H1 (cell line): ENCODE data around the gene GLS2. TPM values are rescaled to one million over a fixed set of nuclear protein-coding genes. Genes with fewer than 3 reads are reported as not detected.
A peak's percentile ranks its signal among the peaks of the same experiment; 100 is the strongest.

Experiments used
- CTCF ChIA-PET: fragments of 300-600 bp; sonication (Branson Sonifier 250); formaldehyde crosslinking; loops from one replicate; lab custom pipeline; 2021; ENCODE audit not compliant: partially characterized antibody; lab: Charles Lee
- POLR2A ChIA-PET: fragments of 300-600 bp; sonication (Branson Sonifier 250); formaldehyde crosslinking; loops from one replicate; lab custom pipeline; 2021; ENCODE audit warnings: inconsistent platforms; ENCODE audit not compliant: partially characterized antibody; lab: Charles Lee
- DNase-seq, 2 experiments: peaks; one replicate each; pipeline versions ENCODE4 v3.0.0 to v3.0.0-alpha.2; 2010 to 2022; ENCODE audit warnings: low spot score in 2 of 2, low read depth in 1 of 2, mixed read lengths in 1 of 2
- FAIRE-seq: peaks from 2 replicates; lab custom pipeline; 2011; peaks lifted over from hg19 to GRCh38; lab: Jason Lieb, UNC
- H2AFZ ChIP-seq: 2 replicates; pipeline ENCODE4 v1.8.1; 2012; ENCODE audit warnings: low read length, inconsistent platforms
- H2AK5ac ChIP-seq: 2 replicates; pipeline ENCODE4 v1.6.1; 2013; ENCODE audit warnings: low read depth, low read length
- H2BK120ac ChIP-seq: replicated peaks from 2 replicates; pipeline ENCODE3; 2013; ENCODE audit warnings: low read depth, low read length, inconsistent platforms
- H2BK12ac ChIP-seq: 2 replicates; pipeline ENCODE4 v1.6.1; 2013; ENCODE audit warnings: low read depth, low read length
- H2BK15ac ChIP-seq: 2 replicates; pipeline ENCODE4 v1.6.1; 2013; ENCODE audit warnings: low read length
- H2BK20ac ChIP-seq: 2 replicates; pipeline ENCODE4 v1.6.1; 2013; ENCODE audit warnings: low read length
- H2BK5ac ChIP-seq: 2 replicates; pipeline ENCODE4 v1.6.1; 2013; ENCODE audit warnings: low read depth, low read length
- H3K14ac ChIP-seq: 2 replicates; pipeline ENCODE4 v1.6.1; 2013; ENCODE audit warnings: inconsistent platforms; ENCODE audit not compliant: insufficient read length
- H3K18ac ChIP-seq: 2 replicates; pipeline ENCODE4 v1.6.1; 2013; ENCODE audit warnings: low read length; ENCODE audit errors: extremely low read depth
- H3K23ac ChIP-seq: 2 replicates; pipeline ENCODE4 v1.6.1; 2013; ENCODE audit warnings: inconsistent platforms; ENCODE audit not compliant: insufficient read length
- H3K23me2 ChIP-seq: 2 replicates; pipeline ENCODE4 v1.6.1; 2013; ENCODE audit warnings: low read depth, low read length
- H3K27ac ChIP-seq: 2 replicates; pipeline ENCODE4 v1.6.1; 2011; ENCODE audit warnings: low read depth, low read length, inconsistent platforms
- H3K27me3 ChIP-seq, 4 experiments: replicated peaks in 1 of 4; 1 replicate in 1 of 4; 2 replicates in 3 of 4; pipeline versions ENCODE4 v1.6.1 to v1.8.1; 2011 to 2013; ENCODE audit warnings: low read length in 3 of 4, mild to moderate bottlenecking in 3 of 4, inconsistent platforms in 2 of 4, mixed read lengths in 2 of 4, moderate library complexity in 1 of 4; ENCODE audit not compliant: control insufficient read depth in 3 of 4, insufficient read depth in 3 of 4; ENCODE audit errors: extremely low read depth in 1 of 4
- H3K36me3 ChIP-seq, 4 experiments: 2 replicates each; pipeline versions ENCODE4 v1.6.1 to v1.8.1; 2011 to 2013; ENCODE audit warnings: mild to moderate bottlenecking in 4 of 4, low read length in 3 of 4, moderate library complexity in 2 of 4, control low read depth in 1 of 4, inconsistent platforms in 1 of 4; ENCODE audit not compliant: insufficient read depth in 4 of 4, control insufficient read depth in 2 of 4
- H3K4ac ChIP-seq: replicated peaks from 2 replicates; pipeline ENCODE3; 2013; ENCODE audit warnings: low read length, low read depth, mixed read lengths, inconsistent platforms; ENCODE audit not compliant: insufficient read length
- H3K4me1 ChIP-seq, 4 experiments: replicated peaks in 1 of 4; 1 replicate in 1 of 4; 2 replicates in 3 of 4; pipeline versions ENCODE4 v1.6.1 to v1.8.1; 2011 to 2013; ENCODE audit warnings: low read length in 3 of 4, inconsistent platforms in 2 of 4, mixed read lengths in 1 of 4; ENCODE audit not compliant: insufficient read depth in 4 of 4, control insufficient read depth in 3 of 4
- H3K4me2 ChIP-seq, 2 experiments: 2 replicates each; pipeline versions ENCODE4 v1.6.1 to v1.8.1; 2011 to 2013; ENCODE audit warnings: low read depth in 2 of 2, low read length in 2 of 2, control low read depth in 1 of 2, inconsistent platforms in 1 of 2, mild to moderate bottlenecking in 1 of 2; ENCODE audit not compliant: insufficient read depth in 1 of 2
- H3K4me3 ChIP-seq, 4 experiments: fragments of 200-600, 300-600 bp in 1 of 4; sonication (generic), shearing (Covaris generic), sonication (Bioruptor Twin) in 1 of 4; 2 replicates each; pipeline versions ENCODE4 v1.5.1 to v1.8.1; 2011 to 2016; ENCODE audit warnings: low read length in 4 of 4, low read depth in 3 of 4, control low read depth in 2 of 4, inconsistent platforms in 2 of 4, mild to moderate bottlenecking in 2 of 4, mixed read lengths in 1 of 4, moderate library complexity in 1 of 4; ENCODE audit not compliant: insufficient read depth in 2 of 4; ENCODE audit errors: extremely low read depth in 1 of 4
- H3K56ac ChIP-seq: replicated peaks from 2 replicates; pipeline ENCODE3; 2013; ENCODE audit warnings: low read depth, mild to moderate bottlenecking, mixed read lengths, low read length, inconsistent platforms; ENCODE audit not compliant: insufficient read length
- H3K79me1 ChIP-seq: 2 replicates; pipeline ENCODE4 v1.6.1; 2013; ENCODE audit warnings: low read depth, low read length, control low read depth
- H3K79me2 ChIP-seq, 2 experiments: 2 replicates each; pipeline versions ENCODE4 v1.6.1 to v1.8.1; 2012 to 2013; ENCODE audit warnings: low read length in 2 of 2, mild to moderate bottlenecking in 2 of 2, inconsistent platforms in 1 of 2; ENCODE audit not compliant: insufficient read depth in 2 of 2, control insufficient read depth in 1 of 2
- H3K9ac ChIP-seq, 4 experiments: replicated peaks in 1 of 4; 1 replicate in 1 of 4; 2 replicates in 3 of 4; pipeline versions ENCODE4 v1.6.1 to v1.8.1; 2011 to 2013; ENCODE audit warnings: low read depth in 3 of 4, low read length in 3 of 4, control low read depth in 2 of 4, mild to moderate bottlenecking in 2 of 4, moderate library complexity in 2 of 4, inconsistent platforms in 1 of 4; ENCODE audit errors: extremely low read depth in 1 of 4
- H3K9me3 ChIP-seq, 2 experiments: 2 replicates each; pipeline versions ENCODE4 v1.6.1 to v1.8.1; 2012 to 2013; ENCODE audit warnings: mild to moderate bottlenecking in 2 of 2, moderate library complexity in 2 of 2, control low read depth in 1 of 2, inconsistent platforms in 1 of 2, low read depth in 1 of 2, low read length in 1 of 2, mixed read lengths in 1 of 2; ENCODE audit not compliant: insufficient read depth in 2 of 2
- H4K20me1 ChIP-seq, 2 experiments: replicated peaks in 1 of 2; 2 replicates each; pipeline versions ENCODE3 to v1.8.1; 2011 to 2013; ENCODE audit warnings: inconsistent platforms in 2 of 2, low read length in 2 of 2, mild to moderate bottlenecking in 1 of 2; ENCODE audit not compliant: insufficient read depth in 2 of 2, control insufficient read depth in 1 of 2
- H4K5ac ChIP-seq: 2 replicates; pipeline ENCODE4 v1.6.1; 2013; ENCODE audit warnings: low read length, low read depth, mixed read lengths, inconsistent platforms; ENCODE audit not compliant: insufficient read length
- H4K8ac ChIP-seq: 2 replicates; pipeline ENCODE4 v1.8.0; 2013; ENCODE audit warnings: mild to moderate bottlenecking, moderate library complexity, low read length, inconsistent platforms; ENCODE audit not compliant: insufficient read depth; ENCODE audit errors: extremely low read depth
- H4K91ac ChIP-seq: replicated peaks from 2 replicates; pipeline ENCODE3; 2013; ENCODE audit warnings: low read length, mixed read lengths, inconsistent platforms; ENCODE audit not compliant: insufficient read length
- HDAC6 ChIP-seq: IDR thresholded peaks from one replicate; pipeline ENCODE4 v1.7.1; 2012; ENCODE audit warnings: low read depth, mild to moderate bottlenecking, inconsistent platforms, low read length, moderate library complexity
- KDM1A ChIP-seq: fragments of 200-600, 300-600 bp; sonication (generic); IDR thresholded peaks from 2 replicates; pipeline ENCODE4 v1.7.1; 2016; ENCODE audit warnings: mild to moderate bottlenecking, low read length, borderline replicate concordance
- POLR2A ChIP-seq, 2 experiments: IDR thresholded peaks; 1 replicate in 1 of 2; 2 replicates in 1 of 2; pipeline ENCODE4 v1.6.1; 2011; ENCODE audit warnings: low read depth in 2 of 2, low read length in 2 of 2, mild to moderate bottlenecking in 2 of 2; ENCODE audit errors: control extremely low read depth in 1 of 2
- WGBS, 2 experiments: shearing (Covaris generic) in 1 of 2; methylation state at CpG; one replicate each; pipeline versions ENCODE4 v1.1.6 to v1.1.7; 2013 to 2015; ENCODE audit warnings: low lambda C conversion rate in 2 of 2, mixed read lengths in 2 of 2, inconsistent platforms in 1 of 2, low coverage in 1 of 2, missing lambda C conversion rate in 1 of 2; ENCODE audit not compliant: insufficient replicate concordance in 2 of 2, insufficient coverage in 1 of 2, insufficient read length in 1 of 2; ENCODE audit errors: extremely low coverage in 1 of 2, missing lambda C conversion rate in 1 of 2; 5-methylcytosine and 5-hydroxymethylcytosine counted together
- polyA plus RNA-seq, 7 experiments: library from polyadenylated mRNA; depleted of rRNA in 3 of 7; stranded (reverse) in 5 of 7; unstranded in 2 of 7; fragments of >200 nt in 5 of 7; fragments of 200-250 nt in 2 of 7; gene quantifications; 1 replicate in 5 of 7; 2 replicates in 1 of 7; 4 replicates in 1 of 7; pipeline versions ENCODE4 v1.2.1 to v1.2.3, GENCODE V29; 2011 to 2013; ENCODE audit warnings: missing spikeins in 2 of 7, mixed read lengths in 2 of 7
- total RNA-seq: library from RNA; stranded (reverse); fragmentation: NEBNext Ultra II Directional; extraction: Animal tissue kit (Norgen Biotek cat#: 25700); gene quantifications from 2 replicates; pipeline ENCODE4 v1.2.1, GENCODE V29; 2021

Gene GLS2
- total and polyA plus RNA-seq, 2 of the 8 experiments (the other 6 are each of a cell fraction or from before 2014, with no cell fraction given), result 14.5 to 20.1 TPM

GRCh38 chr12:56450241-56450640, 37.7 kb downstream of the GLS2 start:
- Histone ChIP-seq H4K20me1 (no peaks in the 10 kb centered on the region), H3K56ac (no peak overlapping the region), H3K4me2 (peak overlapping the region; percentile 62 to 88; a peak in 1 of 4 replicates), H2BK15ac (peak overlapping the region; percentile 92), H3K14ac (no peak overlapping the region), H3K4me1 (peaks cover 3 to 6% (median 5%) of the 10 kb centered on the region in 4 experiments; a peak in 5 of 7 replicates), H3K27me3 (no peaks in the 10 kb centered on the region), H3K18ac (no peak overlapping the region), H3K79me1 (no peaks in the 10 kb centered on the region), H3K79me2 (peaks cover 0 to 17% of the 10 kb centered on the region in 2 experiments; a peak in 3 of 4 replicates), H3K27ac (no peak overlapping the region), H3K23ac (no peak overlapping the region), H3K4ac (no peak overlapping the region), H3K9me3 (no peaks in the 10 kb centered on the region), H2AFZ (peak overlapping the region; percentile 98; the same call in 1 of the 2 replicates), H3K9ac (no peak overlapping the region), H2BK20ac (peak overlapping the region; percentile 6; the same call in 1 of the 2 replicates), H4K5ac (no peak overlapping the region), H4K91ac (peak overlapping the region; percentile 20), H2BK12ac (peak overlapping the region; percentile 95; the same call in 1 of the 2 replicates), H4K8ac (no peak overlapping the region), H2BK5ac (no peak overlapping the region), H2AK5ac (0 out of 2 replicates have a peak overlapping the region, but pooled peaks have one; percentile 49), H2BK120ac (peak overlapping the region; percentile 45), H3K36me3 (no peaks in the 10 kb centered on the region; a peak in 1 of 8 replicates), H3K4me3 (no peak overlapping the region), H3K23me2 (no peaks in the 10 kb centered on the region; the same call in 1 of the 2 replicates)
- WGBS, 2 experiments, result 78% methylated on average over 3 of the region's 3 CpGs; no CpG with 5 or more reads in 1 of the 2 experiments
- POLR2A ChIA-PET, result interaction anchor here (1.2 to 7.3 kb wide), 11 partner anchors 9 to 238 kb away, joined by 3 to 74 read pairs (median 5); partner anchors contain the start of genes CNPY2, CS and PTGES3
- no peak for FAIRE-seq
- DNase-seq, result no peak
- TF ChIP-seq HDAC6 (no peak), POLR2A (IDR thresholded peaks at IDR 0.05; ENCODE audit: control extremely low read depth in 1 of 2, low read depth in 2 of 2, low read length in 2 of 2) (0 out of 3 replicates have a peak, but pooled peaks of 1 of the 2 experiments have one; percentile 29), KDM1A (no peak)
- CTCF ChIA-PET, result interaction anchor here (0.6 to 12.4 kb wide), 6 partner anchors 11 to 154 kb away, joined by 3 to 124 read pairs (median 3); partner anchors contain the start of gene CNPY2
